H1 (cell line): ENCODE measurements around the gene EGLN3. TPM values are rescaled to one million over a fixed set of nuclear protein-coding genes. Genes with fewer than 3 reads are reported as not detected.

Experiments used
- CTCF ChIA-PET: fragments of 300-600 bp; sonication (Branson Sonifier 250); formaldehyde crosslinking; loops from one replicate; lab custom pipeline; 2021; ENCODE audit not compliant: partially characterized antibody; lab: Charles Lee
- POLR2A ChIA-PET: fragments of 300-600 bp; sonication (Branson Sonifier 250); formaldehyde crosslinking; loops from one replicate; lab custom pipeline; 2021; ENCODE audit warnings: inconsistent platforms; ENCODE audit not compliant: partially characterized antibody; lab: Charles Lee
- DNase-seq, 2 experiments: peaks; one replicate each; pipeline versions ENCODE4 v3.0.0 to v3.0.0-alpha.2; 2010 to 2022; ENCODE audit warnings: low spot score in 2 of 2, low read depth in 1 of 2, mixed read lengths in 1 of 2
- FAIRE-seq: peaks from 2 replicates; lab custom pipeline; 2011; peaks lifted over from hg19 to GRCh38; lab: Jason Lieb, UNC
- H2AFZ ChIP-seq: 2 replicates; pipeline ENCODE4 v1.8.1; 2012; ENCODE audit warnings: low read length, inconsistent platforms
- H2AK5ac ChIP-seq: 2 replicates; pipeline ENCODE4 v1.6.1; 2013; ENCODE audit warnings: low read depth, low read length
- H2BK120ac ChIP-seq: replicated peaks from 2 replicates; pipeline ENCODE3; 2013; ENCODE audit warnings: low read depth, low read length, inconsistent platforms
- H2BK12ac ChIP-seq: 2 replicates; pipeline ENCODE4 v1.6.1; 2013; ENCODE audit warnings: low read depth, low read length
- H2BK15ac ChIP-seq: 2 replicates; pipeline ENCODE4 v1.6.1; 2013; ENCODE audit warnings: low read length
- H2BK20ac ChIP-seq: 2 replicates; pipeline ENCODE4 v1.6.1; 2013; ENCODE audit warnings: low read length
- H2BK5ac ChIP-seq: 2 replicates; pipeline ENCODE4 v1.6.1; 2013; ENCODE audit warnings: low read depth, low read length
- H3K14ac ChIP-seq: 2 replicates; pipeline ENCODE4 v1.6.1; 2013; ENCODE audit warnings: inconsistent platforms; ENCODE audit not compliant: insufficient read length
- H3K18ac ChIP-seq: 2 replicates; pipeline ENCODE4 v1.6.1; 2013; ENCODE audit warnings: low read length; ENCODE audit errors: extremely low read depth
- H3K23ac ChIP-seq: 2 replicates; pipeline ENCODE4 v1.6.1; 2013; ENCODE audit warnings: inconsistent platforms; ENCODE audit not compliant: insufficient read length
- H3K23me2 ChIP-seq: 2 replicates; pipeline ENCODE4 v1.6.1; 2013; ENCODE audit warnings: low read depth, low read length
- H3K27ac ChIP-seq: 2 replicates; pipeline ENCODE4 v1.6.1; 2011; ENCODE audit warnings: low read depth, low read length, inconsistent platforms
- H3K27me3 ChIP-seq, 4 experiments: replicated peaks in 1 of 4; 1 replicate in 1 of 4; 2 replicates in 3 of 4; pipeline versions ENCODE4 v1.6.1 to v1.8.1; 2011 to 2013; ENCODE audit warnings: low read length in 3 of 4, mild to moderate bottlenecking in 3 of 4, inconsistent platforms in 2 of 4, mixed read lengths in 2 of 4, moderate library complexity in 1 of 4; ENCODE audit not compliant: control insufficient read depth in 3 of 4, insufficient read depth in 3 of 4; ENCODE audit errors: extremely low read depth in 1 of 4
- H3K36me3 ChIP-seq, 4 experiments: 2 replicates each; pipeline versions ENCODE4 v1.6.1 to v1.8.1; 2011 to 2013; ENCODE audit warnings: mild to moderate bottlenecking in 4 of 4, low read length in 3 of 4, moderate library complexity in 2 of 4, control low read depth in 1 of 4, inconsistent platforms in 1 of 4; ENCODE audit not compliant: insufficient read depth in 4 of 4, control insufficient read depth in 2 of 4
- H3K4ac ChIP-seq: replicated peaks from 2 replicates; pipeline ENCODE3; 2013; ENCODE audit warnings: low read length, low read depth, mixed read lengths, inconsistent platforms; ENCODE audit not compliant: insufficient read length
- H3K4me1 ChIP-seq, 4 experiments: replicated peaks in 1 of 4; 1 replicate in 1 of 4; 2 replicates in 3 of 4; pipeline versions ENCODE4 v1.6.1 to v1.8.1; 2011 to 2013; ENCODE audit warnings: low read length in 3 of 4, inconsistent platforms in 2 of 4, mixed read lengths in 1 of 4; ENCODE audit not compliant: insufficient read depth in 4 of 4, control insufficient read depth in 3 of 4
- H3K4me2 ChIP-seq, 2 experiments: 2 replicates each; pipeline versions ENCODE4 v1.6.1 to v1.8.1; 2011 to 2013; ENCODE audit warnings: low read depth in 2 of 2, low read length in 2 of 2, control low read depth in 1 of 2, inconsistent platforms in 1 of 2, mild to moderate bottlenecking in 1 of 2; ENCODE audit not compliant: insufficient read depth in 1 of 2
- H3K4me3 ChIP-seq, 4 experiments: fragments of 200-600, 300-600 bp in 1 of 4; sonication (generic), shearing (Covaris generic), sonication (Bioruptor Twin) in 1 of 4; 2 replicates each; pipeline versions ENCODE4 v1.5.1 to v1.8.1; 2011 to 2016; ENCODE audit warnings: low read length in 4 of 4, low read depth in 3 of 4, control low read depth in 2 of 4, inconsistent platforms in 2 of 4, mild to moderate bottlenecking in 2 of 4, mixed read lengths in 1 of 4, moderate library complexity in 1 of 4; ENCODE audit not compliant: insufficient read depth in 2 of 4; ENCODE audit errors: extremely low read depth in 1 of 4
- H3K56ac ChIP-seq: replicated peaks from 2 replicates; pipeline ENCODE3; 2013; ENCODE audit warnings: low read depth, mild to moderate bottlenecking, mixed read lengths, low read length, inconsistent platforms; ENCODE audit not compliant: insufficient read length
- H3K79me1 ChIP-seq: 2 replicates; pipeline ENCODE4 v1.6.1; 2013; ENCODE audit warnings: low read depth, low read length, control low read depth
- H3K79me2 ChIP-seq, 2 experiments: 2 replicates each; pipeline versions ENCODE4 v1.6.1 to v1.8.1; 2012 to 2013; ENCODE audit warnings: low read length in 2 of 2, mild to moderate bottlenecking in 2 of 2, inconsistent platforms in 1 of 2; ENCODE audit not compliant: insufficient read depth in 2 of 2, control insufficient read depth in 1 of 2
- H3K9ac ChIP-seq, 4 experiments: replicated peaks in 1 of 4; 1 replicate in 1 of 4; 2 replicates in 3 of 4; pipeline versions ENCODE4 v1.6.1 to v1.8.1; 2011 to 2013; ENCODE audit warnings: low read depth in 3 of 4, low read length in 3 of 4, control low read depth in 2 of 4, mild to moderate bottlenecking in 2 of 4, moderate library complexity in 2 of 4, inconsistent platforms in 1 of 4; ENCODE audit errors: extremely low read depth in 1 of 4
- H3K9me3 ChIP-seq, 2 experiments: 2 replicates each; pipeline versions ENCODE4 v1.6.1 to v1.8.1; 2012 to 2013; ENCODE audit warnings: mild to moderate bottlenecking in 2 of 2, moderate library complexity in 2 of 2, control low read depth in 1 of 2, inconsistent platforms in 1 of 2, low read depth in 1 of 2, low read length in 1 of 2, mixed read lengths in 1 of 2; ENCODE audit not compliant: insufficient read depth in 2 of 2
- H4K20me1 ChIP-seq, 2 experiments: replicated peaks in 1 of 2; 2 replicates each; pipeline versions ENCODE3 to v1.8.1; 2011 to 2013; ENCODE audit warnings: inconsistent platforms in 2 of 2, low read length in 2 of 2, mild to moderate bottlenecking in 1 of 2; ENCODE audit not compliant: insufficient read depth in 2 of 2, control insufficient read depth in 1 of 2
- H4K5ac ChIP-seq: 2 replicates; pipeline ENCODE4 v1.6.1; 2013; ENCODE audit warnings: low read length, low read depth, mixed read lengths, inconsistent platforms; ENCODE audit not compliant: insufficient read length
- H4K8ac ChIP-seq: 2 replicates; pipeline ENCODE4 v1.8.0; 2013; ENCODE audit warnings: mild to moderate bottlenecking, moderate library complexity, low read length, inconsistent platforms; ENCODE audit not compliant: insufficient read depth; ENCODE audit errors: extremely low read depth
- H4K91ac ChIP-seq: replicated peaks from 2 replicates; pipeline ENCODE3; 2013; ENCODE audit warnings: low read length, mixed read lengths, inconsistent platforms; ENCODE audit not compliant: insufficient read length
- CEBPB ChIP-seq: IDR thresholded peaks from 2 replicates; pipeline ENCODE4 v1.6.1; 2012; ENCODE audit warnings: low read depth, low read length
- GTF2F1 ChIP-seq: IDR thresholded peaks from 2 replicates; pipeline ENCODE4 v1.6.1; 2012; ENCODE audit warnings: low read depth, low read length, improper control_type of control experiment, borderline replicate concordance
- PHF8 ChIP-seq: fragments of 200-600 bp; sonication (generic); conservative IDR thresholded peaks from 2 replicates; pipeline ENCODE4 v1.7.1; 2012; ENCODE audit warnings: low read depth, mild to moderate bottlenecking, inconsistent platforms, low read length, moderate library complexity
- TAF7 ChIP-seq: optimal IDR thresholded peaks from 2 replicates; pipeline ENCODE3; 2011; ENCODE audit warnings: low read depth, mild to moderate bottlenecking, inconsistent platforms, low read length, moderate library complexity, borderline replicate concordance
- WGBS, 2 experiments: shearing (Covaris generic) in 1 of 2; methylation state at CpG; one replicate each; pipeline versions ENCODE4 v1.1.6 to v1.1.7; 2013 to 2015; ENCODE audit warnings: low lambda C conversion rate in 2 of 2, mixed read lengths in 2 of 2, inconsistent platforms in 1 of 2, low coverage in 1 of 2, missing lambda C conversion rate in 1 of 2; ENCODE audit not compliant: insufficient replicate concordance in 2 of 2, insufficient coverage in 1 of 2, insufficient read length in 1 of 2; ENCODE audit errors: extremely low coverage in 1 of 2, missing lambda C conversion rate in 1 of 2; 5-methylcytosine and 5-hydroxymethylcytosine counted together
- polyA plus RNA-seq, 7 experiments: library from polyadenylated mRNA; depleted of rRNA in 3 of 7; stranded (reverse) in 5 of 7; unstranded in 2 of 7; fragments of >200 nt in 5 of 7; fragments of 200-250 nt in 2 of 7; gene quantifications; 1 replicate in 5 of 7; 2 replicates in 1 of 7; 4 replicates in 1 of 7; pipeline versions ENCODE4 v1.2.1 to v1.2.3, GENCODE V29; 2011 to 2013; ENCODE audit warnings: missing spikeins in 2 of 7, mixed read lengths in 2 of 7
- total RNA-seq: library from RNA; stranded (reverse); fragmentation: NEBNext Ultra II Directional; extraction: Animal tissue kit (Norgen Biotek cat#: 25700); gene quantifications from 2 replicates; pipeline ENCODE4 v1.2.1, GENCODE V29; 2021

Gene EGLN3
- total and polyA plus RNA-seq, 2 of the 8 experiments (the other 6 are each of a cell fraction or from before 2014, with no cell fraction given): 10.6 to 27.3 TPM

GRCh38 chr14:33904609-33905008 is 46.3 kb downstream of the EGLN3 start:
- Histone ChIP-seq H2AFZ (no peak overlapping the region), H3K36me3 (no peaks in the 10 kb centered on the region), H3K4me1 (no peaks in the 10 kb centered on the region; a peak in 1 of 7 replicates), H2AK5ac (no peak overlapping the region), H3K27ac (no peak overlapping the region), H3K9me3 (no peaks in the 10 kb centered on the region; a peak in 1 of 4 replicates), H3K4me2 (no peak overlapping the region), H4K20me1 (no peaks in the 10 kb centered on the region), H3K18ac (no peak overlapping the region), H3K14ac (no peak overlapping the region), H3K56ac (no peak overlapping the region), H2BK12ac (no peak overlapping the region), H2BK15ac (no peak overlapping the region), H3K4ac (no peak overlapping the region), H4K8ac (no peak overlapping the region), H3K4me3 (no peak overlapping the region), H3K9ac (no peak overlapping the region), H3K79me1 (no peaks in the 10 kb centered on the region), H3K79me2 (no peaks in the 10 kb centered on the region), H4K5ac (no peak overlapping the region), H3K23ac (no peak overlapping the region), H3K27me3 (no peaks in the 10 kb centered on the region), H4K91ac (no peak overlapping the region), H2BK5ac (no peak overlapping the region), H2BK120ac (no peak overlapping the region), H3K23me2 (no peaks in the 10 kb centered on the region), H2BK20ac (no peak overlapping the region)
- ChIA-PET POLR2A (no interaction called here), CTCF (interaction anchor here (0.9 to 1.0 kb wide), 2 partner anchors 46 to 64 kb away, joined by 3 read pairs; no protein-coding TSS in a partner anchor)
- FAIRE-seq (no peak), DNase-seq (no peak)
- WGBS, 2 experiments: 87% methylated on average over 5 of the region's 5 CpGs; no CpG with 5 or more reads in 1 of the 2 experiments
- TF ChIP-seq PHF8 (no peak), GTF2F1 (no peak), TAF7 (no peak), CEBPB (0 out of 2 replicates have a peak, but pooled peaks have one; percentile 15)
